NCI-H510A (cell line): ENCODE measurements around the gene SPDYE6.
"Not testable (repeated sequence)": the region's sequence is repeated elsewhere in the genome, so short reads cannot be mapped to it uniquely, and the experiment has no call there.

Experiments
- DNase-seq: peaks from one replicate; lab custom pipeline; 2025; lab: John Stamatoyannopoulos, UW

Gene SPDYE6

GRCh38 chr7:102317231-102318059 lies 38.8 kb downstream of the SPDYE6 start:
- DNase-seq = no peak

- no peak for DNase-seq
Observed at GRCh38 chr7:102313997-102314780, 42.1 kb downstream of the SPDYE6 start.

- no peak for DNase-seq
Observed at GRCh38 chr7:102312317-102312716, 43.9 kb downstream of the SPDYE6 start.

- DNase-seq = no peak
Observed at GRCh38 chr7:102310414-102310815, 45.8 kb downstream of the SPDYE6 start.

DNA sequence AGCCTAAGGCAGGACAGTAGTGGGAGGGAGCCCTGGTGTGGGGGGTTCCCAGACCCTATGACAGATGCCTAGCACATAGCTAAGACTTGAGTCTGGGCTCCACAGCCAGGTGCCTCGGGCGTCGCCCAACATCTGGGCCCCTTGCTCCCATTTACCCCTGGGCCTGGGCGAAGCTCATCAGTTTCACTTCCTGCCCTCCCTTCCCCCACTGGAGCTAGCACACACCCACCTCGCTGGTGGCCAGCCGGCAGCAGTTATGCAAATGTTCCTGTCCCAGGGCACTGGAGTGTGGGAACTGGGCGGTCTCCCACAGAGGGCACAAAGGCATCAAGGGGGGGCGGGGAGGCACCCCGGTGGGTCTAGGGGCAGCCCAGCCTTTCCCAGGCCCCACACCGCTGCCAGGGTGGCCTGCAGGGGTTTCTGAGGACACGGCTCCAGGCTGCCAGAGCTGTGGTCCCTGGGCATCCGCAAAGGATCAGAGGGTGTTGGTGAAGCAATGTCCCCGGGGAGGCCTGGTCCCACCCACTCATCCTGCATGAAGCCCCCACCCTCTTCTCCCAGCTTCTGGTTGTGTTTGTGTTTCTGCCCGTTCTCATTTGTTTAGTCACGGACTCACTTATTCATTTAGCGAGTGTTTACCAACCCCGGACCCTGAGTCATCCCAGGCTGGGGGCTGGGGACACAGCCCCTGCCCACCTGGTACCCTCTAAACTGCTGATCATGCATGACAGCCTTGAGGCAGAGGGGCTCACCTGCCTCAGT lies 49.1 kb downstream of the SPDYE6 start:
- no peak for DNase-seq

GRCh38 chr7:102305414-102306268 lies 50.6 kb downstream of the SPDYE6 start:
- no peak for DNase-seq

DNA sequence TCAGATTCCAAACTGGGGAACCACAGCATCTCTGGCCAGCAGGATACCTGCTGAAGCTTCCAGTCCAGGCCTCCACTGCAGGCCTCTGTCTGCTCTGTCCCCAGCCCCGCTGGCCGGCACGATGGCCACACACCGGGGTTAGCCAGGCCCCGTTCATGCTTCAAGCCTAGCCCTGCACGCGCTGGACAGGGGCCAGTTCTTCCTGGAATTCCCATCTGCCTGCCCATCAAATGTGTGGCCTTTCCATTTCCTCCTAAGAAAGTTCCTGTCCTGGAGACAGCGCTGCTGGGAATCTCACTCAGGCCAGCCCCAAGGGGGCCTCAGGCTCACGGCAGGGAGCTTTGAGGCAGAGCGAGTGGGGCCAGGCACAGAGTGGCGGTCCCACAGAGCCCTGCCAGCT lies 51.6 kb downstream of the SPDYE6 start:
- no peak for DNase-seq

GRCh38 chr7:102303669-102304422 lies 52.4 kb downstream of the SPDYE6 start:
- no peak for DNase-seq

DNA sequence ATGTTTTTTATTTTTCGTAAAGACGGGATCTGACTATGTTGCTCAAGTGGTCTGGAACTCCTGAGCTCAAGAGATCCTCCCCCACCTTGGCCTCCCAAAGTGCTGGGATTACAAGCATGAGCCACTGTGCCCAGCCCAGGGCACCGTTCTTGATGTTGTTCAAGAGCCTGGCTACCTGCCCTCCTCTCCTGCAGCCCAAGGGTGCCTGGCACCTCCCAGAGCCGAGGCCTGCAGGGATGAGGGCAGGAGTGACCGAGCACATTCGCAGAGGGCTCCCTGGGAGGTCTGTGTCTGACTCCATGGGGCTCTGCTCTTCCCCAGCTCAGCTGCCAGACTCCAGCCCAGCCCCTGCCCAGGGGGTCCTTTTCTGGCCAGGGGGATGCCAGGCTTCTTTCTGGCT lies 54.2 kb downstream of the SPDYE6 start:
- DNase-seq = no peak

DNA sequence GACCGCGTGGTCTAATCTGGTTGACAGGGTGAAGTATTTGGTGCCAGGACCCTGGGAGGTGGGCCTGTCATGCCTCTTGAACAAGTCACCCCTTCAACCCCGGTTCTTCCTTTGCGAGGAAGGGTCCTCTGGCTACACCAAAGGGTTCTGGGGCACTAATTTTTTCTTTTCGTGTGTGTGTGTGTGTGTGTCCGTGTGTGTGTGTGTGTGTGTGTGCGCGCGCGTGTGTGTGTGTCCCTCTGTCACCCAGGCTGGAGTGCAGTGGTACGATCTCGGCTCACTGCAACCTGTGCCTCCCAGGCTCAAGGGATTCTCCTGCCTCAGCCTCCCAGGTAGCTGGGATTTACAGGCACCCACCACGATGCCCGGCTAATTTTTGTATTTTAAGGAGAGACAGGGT lies 54.9 kb downstream of the SPDYE6 start:
- not testable (repeated sequence) for DNase-seq

DNA sequence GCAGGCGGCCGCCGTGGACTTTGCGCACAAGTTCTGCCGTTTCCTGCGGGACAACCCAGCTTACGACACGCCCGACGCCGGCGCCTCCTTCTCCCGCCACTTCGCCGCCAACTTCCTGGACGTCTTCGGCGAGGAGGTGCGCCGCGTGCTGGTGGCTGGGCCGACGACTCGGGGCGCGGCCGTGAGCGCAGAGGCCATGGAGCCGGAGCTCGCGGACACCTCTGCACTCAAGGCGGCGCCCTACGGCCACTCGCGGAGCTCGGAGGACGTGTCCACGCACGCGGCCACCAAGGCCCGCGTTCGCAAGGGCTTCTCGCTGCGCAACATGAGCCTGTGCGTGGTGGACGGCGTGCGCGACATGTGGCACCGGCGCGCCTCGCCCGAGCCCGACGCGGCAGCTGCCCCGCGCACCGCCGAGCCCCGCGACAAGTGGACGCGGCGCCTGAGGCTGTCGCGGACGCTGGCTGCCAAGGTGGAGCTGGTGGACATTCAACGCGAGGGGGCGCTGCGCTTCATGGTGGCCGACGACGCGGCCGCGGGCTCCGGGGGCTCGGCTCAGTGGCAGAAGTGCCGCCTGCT lies 55.5 kb downstream of the SPDYE6 start:
- DNase-seq = no peak

- DNase-seq = no peak
Observed at GRCh38 chr7:102297487-102298218, 58.6 kb downstream of the SPDYE6 start.

DNA sequence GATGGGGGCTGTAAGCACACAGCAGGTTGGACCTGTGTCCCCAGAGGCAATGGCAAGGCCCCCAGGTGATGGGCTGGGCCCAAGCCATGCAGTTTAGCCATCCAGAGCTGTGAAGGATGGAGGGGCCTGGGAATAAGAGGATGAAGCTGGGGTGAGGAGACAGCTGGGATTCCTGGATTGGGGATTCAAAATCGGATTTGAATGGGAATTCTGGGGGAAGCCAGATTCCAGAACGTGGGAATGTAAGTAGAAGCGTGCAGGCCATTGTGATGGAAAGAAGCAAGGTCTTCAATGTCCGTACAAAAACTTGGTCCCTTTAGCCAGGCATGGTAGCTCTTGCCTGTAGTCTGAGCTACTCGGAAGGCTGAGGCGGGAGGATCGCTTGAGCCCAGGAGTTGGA lies 59.7 kb downstream of the SPDYE6 start:
- DNase-seq = no peak

- DNase-seq = no peak
Observed at GRCh38 chr7:102296179-102296438, 60.1 kb downstream of the SPDYE6 start.
